Uterus (tissue), 2 donors: ENCODE measurements around the gene UBN1.

Source experiments
- CTCF ChIP-seq, 4 experiments: fragments of 200-600 bp in 2 of 4; fragments of 450-650 bp in 2 of 4; sonication (generic) in 2 of 4; IDR thresholded peaks; one replicate each; pipeline ENCODE4 v1.5.1; 2016 to 2019; ENCODE audit warnings: antibody characterized with exemption in 4 of 4, mild to moderate bottlenecking in 2 of 4, moderate library complexity in 1 of 4
- POLR2A ChIP-seq, 2 donors: fragments of 450-650 bp; IDR thresholded peaks; one replicate each; pipeline ENCODE4 v1.6.1; 2016; ENCODE audit warnings: antibody characterized with exemption in 2 of 2, mild to moderate bottlenecking in 1 of 2, moderate library complexity in 1 of 2

DNA sequence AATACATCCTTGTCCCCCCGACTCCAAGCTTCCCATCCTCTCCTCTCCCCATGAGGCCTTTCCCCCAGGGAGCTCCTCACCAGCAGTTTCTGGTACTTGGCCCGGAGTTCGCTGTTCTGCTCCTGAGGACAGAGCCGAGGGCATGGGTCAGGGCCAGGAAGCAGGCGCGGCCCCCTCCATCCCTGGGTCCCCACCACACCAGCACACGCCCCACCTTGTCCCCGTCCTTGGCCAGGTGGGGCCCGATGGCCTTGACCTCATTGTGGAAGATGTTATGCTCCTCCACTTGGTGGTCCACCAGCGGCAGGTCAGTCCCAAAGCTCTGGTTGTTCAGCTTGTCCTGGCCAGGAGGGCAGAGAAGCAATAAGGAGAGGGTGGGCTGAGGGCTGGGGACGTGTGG is 53.5 kb downstream of the UBN1 start:
- TF ChIP-seq POLR2A (IDR thresholded peaks at IDR 0.05) = no peak
- TF ChIP-seq CTCF (IDR thresholded peaks at IDR 0.05) = no peak
